Ecto neural progenitor cell (in vitro differentiated cells): Measurements from ENCODE around the gene KCNB1.
A peak's percentile ranks its signal among the peaks of the same experiment; 100 is the strongest.

Experiments used
- DNase-seq: peaks from one replicate; pipeline ENCODE4 v3.0.0-alpha.2; 2018; ENCODE audit warnings: low spot score

The KCNB1 gene

GRCh38 chr20:49497398-49497669, 14.9 kb upstream of the KCNB1 start:
- DNase-seq, result no peak

GRCh38 chr20:49496553-49497397, 14.3 kb upstream of the KCNB1 start:
- DNase-seq, result no peak

- DNase-seq, result no peak
These were observed 13.6 kb upstream of the KCNB1 start for GRCh38 chr20:49496043-49496442.

GRCh38 chr20:49490689-49491088, 8.2 kb upstream of the KCNB1 start:
- DNase-seq, result no peak

GRCh38 chr20:49489688-49490087, 7.2 kb upstream of the KCNB1 start:
- no peak for DNase-seq

- DNase-seq, result no peak
These were observed 3.6 kb upstream of the KCNB1 start for GRCh38 chr20:49486064-49486463.

- no peak for DNase-seq
These were observed 3.1 kb upstream of the KCNB1 start for GRCh38 chr20:49485563-49485962.

GRCh38 chr20:49484180-49485140, 2.0 kb upstream of the KCNB1 start:
- DNase-seq, result peak; percentile 92

- no peak for DNase-seq
These were observed 1.2 kb upstream of the KCNB1 start for GRCh38 chr20:49483696-49484123.

- DNase-seq, result peak; percentile 74
These were observed 689 bp upstream of the KCNB1 start for GRCh38 chr20:49483018-49483695.

- DNase-seq, result no peak
These were observed 295 bp downstream of the KCNB1 start for GRCh38 chr20:49482173-49482572.

- no peak for DNase-seq
These were observed 1.4 kb downstream of the KCNB1 start for GRCh38 chr20:49481116-49481515.

- no peak for DNase-seq
These were observed 2.2 kb downstream of the KCNB1 start for GRCh38 chr20:49480236-49480635.

- peak; percentile 63 for DNase-seq
These were observed 2.7 kb downstream of the KCNB1 start for GRCh38 chr20:49479785-49480184.

- no peak for DNase-seq
These were observed 3.4 kb downstream of the KCNB1 start for GRCh38 chr20:49478754-49479689.

GRCh38 chr20:49478266-49478665, 4.2 kb downstream of the KCNB1 start:
- no peak for DNase-seq

- no peak for DNase-seq
These were observed 5.3 kb downstream of the KCNB1 start for GRCh38 chr20:49477200-49477599.

GRCh38 chr20:49476016-49476355, 6.5 kb downstream of the KCNB1 start:
- no peak for DNase-seq

- no peak for DNase-seq
These were observed 7.0 kb downstream of the KCNB1 start for GRCh38 chr20:49475292-49476015.

GRCh38 chr20:49471397-49471796, 11.1 kb downstream of the KCNB1 start:
- DNase-seq, result no peak

- no peak for DNase-seq
These were observed 11.5 kb downstream of the KCNB1 start for GRCh38 chr20:49470922-49471321.
